DMS53 treated with DMSO at 0.1 percent for 48 hours (cell line): ENCODE results near the gene RGR.

Experiments
- DNase-seq: peaks from one replicate; lab custom pipeline; 2025; ENCODE audit not compliant: unreplicated experiment; lab: John Stamatoyannopoulos, UW

RGR gene, protein sequence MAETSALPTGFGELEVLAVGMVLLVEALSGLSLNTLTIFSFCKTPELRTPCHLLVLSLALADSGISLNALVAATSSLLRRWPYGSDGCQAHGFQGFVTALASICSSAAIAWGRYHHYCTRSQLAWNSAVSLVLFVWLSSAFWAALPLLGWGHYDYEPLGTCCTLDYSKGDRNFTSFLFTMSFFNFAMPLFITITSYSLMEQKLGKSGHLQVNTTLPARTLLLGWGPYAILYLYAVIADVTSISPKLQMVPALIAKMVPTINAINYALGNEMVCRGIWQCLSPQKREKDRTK

DNA sequence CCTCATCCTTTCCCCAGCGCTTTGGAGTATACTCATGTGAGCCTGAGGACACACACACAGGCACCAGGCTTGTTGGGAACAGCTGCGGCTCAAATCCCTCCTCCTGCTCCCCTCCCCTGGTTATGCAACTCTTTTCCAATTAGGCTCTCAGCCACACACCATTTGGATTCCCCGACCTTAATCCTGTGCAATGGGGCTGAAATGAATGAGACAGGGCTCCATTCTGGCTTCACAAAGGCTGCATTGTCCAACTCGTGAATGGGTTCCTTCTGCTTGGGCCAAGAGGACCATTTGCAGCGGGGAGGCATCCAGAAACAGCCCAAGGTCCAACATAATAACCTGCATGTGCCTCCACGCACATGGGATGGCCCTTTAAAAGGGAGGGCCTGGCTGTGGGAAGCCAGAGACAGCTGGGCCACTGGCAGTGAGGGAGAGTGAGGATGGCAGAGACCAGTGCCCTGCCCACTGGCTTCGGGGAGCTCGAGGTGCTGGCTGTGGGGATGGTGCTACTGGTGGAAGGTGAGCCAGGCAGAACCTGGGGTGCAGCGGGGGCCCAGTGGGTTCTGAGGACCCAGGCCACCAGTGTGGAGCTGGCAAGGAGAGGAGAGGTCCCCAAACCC lies at the start of gene RGR:
RGR (plus strand) TSS at position 403 of the 620 bp plus-strand sequence; CDS start at position 441, 38 bp downstream.
- no peak for DNase-seq

DNA sequence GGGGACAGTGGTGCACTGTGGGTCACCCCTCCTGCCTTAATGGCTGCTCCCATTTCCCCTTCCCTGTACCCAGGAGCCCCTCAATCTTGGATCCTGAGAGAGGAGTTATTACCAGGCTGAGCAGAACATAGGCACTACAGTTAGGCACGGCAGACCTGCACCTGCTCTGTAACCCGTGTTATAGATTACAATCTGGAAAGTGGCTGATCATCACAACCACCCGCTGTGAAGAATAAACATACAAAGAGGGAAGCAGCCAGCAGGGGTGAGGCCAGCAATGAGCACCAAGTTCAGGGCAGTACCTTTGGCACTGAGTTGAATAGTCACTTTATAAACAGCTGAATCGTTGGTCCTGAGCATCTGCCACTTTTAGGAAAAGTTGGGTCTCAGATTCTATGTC lies 48.8 kb upstream of the RGR start:
- peak; percentile 78 for DNase-seq

DNA sequence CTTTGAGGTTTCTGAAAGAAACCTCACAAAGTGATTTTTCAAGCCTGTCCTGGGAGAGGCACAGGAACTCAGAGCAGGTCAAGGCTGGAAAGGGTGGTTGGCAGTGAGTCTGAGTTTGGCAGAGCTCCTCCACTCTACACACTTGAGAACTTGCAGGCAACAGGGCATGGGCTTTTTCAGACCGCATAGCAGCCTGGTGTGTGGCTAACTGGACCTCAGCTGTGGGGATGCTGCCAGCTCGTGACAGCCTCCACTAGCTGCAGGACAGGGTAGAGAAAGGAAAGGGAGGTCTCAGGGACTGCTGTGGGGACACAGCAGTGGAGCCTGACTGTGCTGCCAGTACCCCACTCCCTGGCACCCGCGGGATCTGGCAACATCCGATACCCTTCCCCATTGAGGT lies 47.9 kb upstream of the RGR start:
- DNase-seq, result no peak

DNA sequence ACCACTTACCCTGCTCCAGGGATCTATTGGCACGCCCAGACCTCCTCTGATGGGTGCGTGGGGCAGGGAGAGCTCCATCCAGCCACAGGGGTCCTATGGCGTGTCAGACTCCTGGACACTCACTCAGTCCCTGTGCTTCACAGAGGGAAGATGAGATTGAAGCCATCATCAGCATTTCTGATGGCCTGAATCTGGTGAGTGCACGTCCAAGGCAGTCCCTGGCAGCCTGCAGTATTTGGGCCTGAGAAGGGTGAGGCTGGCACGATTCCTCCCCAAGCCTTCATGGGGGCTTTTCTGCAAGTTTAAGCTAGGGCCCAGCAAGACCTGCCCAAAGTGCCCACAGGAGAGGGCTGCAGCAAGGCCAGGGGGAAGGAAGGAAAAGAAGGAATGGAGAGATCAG lies 47.2 kb upstream of the RGR start:
- no peak for DNase-seq

DNA sequence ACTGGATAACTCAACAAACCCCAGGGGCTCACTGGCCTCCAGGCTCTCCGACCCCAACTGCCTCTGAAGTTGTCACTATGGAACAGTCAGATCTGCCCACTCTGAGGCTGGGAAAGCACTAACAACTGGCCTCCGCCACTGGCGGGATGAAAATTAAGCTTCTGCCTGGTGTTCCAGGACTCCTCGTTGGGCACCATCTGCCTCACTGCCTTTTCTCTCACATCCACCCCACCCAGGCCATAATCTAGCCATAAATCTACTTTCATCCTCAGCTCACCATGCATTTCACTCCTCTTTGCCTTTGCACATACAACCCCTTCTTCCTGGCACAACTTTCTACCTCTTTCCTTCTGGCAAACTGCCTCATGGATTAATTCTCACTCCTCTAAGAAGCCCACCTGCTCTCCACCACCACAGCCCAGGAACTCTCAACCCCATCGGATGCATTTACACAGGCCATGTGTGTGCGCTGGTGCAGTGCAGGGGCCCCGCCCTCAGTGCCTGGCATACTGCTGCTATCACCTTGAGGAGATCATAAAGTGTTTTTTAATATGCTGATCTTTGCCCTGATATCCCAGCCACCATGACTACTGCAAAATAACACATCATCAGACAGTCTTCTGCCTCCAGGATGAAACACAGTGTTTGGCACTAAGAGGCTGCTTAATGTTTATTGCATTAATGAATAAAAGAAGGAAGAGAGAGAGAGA lies 46.5 kb upstream of the RGR start:
- DNase-seq, result no peak

DNA sequence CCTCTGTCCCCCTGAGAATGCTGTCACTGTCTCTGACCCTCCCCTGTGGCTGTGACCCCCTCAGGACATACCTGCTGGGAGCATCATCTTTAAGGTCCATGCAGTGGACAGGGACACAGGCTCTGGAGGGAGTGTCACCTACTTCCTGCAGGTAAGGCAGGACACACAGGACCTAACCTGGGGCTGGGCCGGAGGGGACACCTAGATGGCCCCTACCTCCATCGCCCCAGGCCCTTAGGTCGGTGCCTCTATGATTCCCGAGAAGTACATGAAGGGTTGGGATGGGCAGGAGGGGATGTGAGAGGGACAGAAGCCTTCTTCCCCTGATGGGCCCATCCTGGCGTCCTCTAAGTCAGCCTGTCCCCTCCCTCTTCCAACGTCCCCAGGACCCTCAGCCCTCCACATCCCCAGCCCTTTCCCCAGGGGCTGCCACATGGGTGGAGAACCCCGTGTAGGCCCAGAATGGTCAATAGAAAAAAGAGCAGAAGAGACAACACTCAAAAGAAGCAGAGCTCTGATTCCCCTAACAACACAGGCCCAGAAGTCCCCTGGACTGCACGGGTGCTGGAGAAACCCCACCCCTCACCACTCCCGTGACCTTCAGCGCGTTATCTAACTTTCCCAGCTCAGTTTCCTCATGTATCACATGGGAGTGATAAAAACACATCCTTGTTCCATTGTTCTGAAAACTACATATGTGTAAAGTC lies 44.2 kb upstream of the RGR start:
- no peak for DNase-seq

DNA sequence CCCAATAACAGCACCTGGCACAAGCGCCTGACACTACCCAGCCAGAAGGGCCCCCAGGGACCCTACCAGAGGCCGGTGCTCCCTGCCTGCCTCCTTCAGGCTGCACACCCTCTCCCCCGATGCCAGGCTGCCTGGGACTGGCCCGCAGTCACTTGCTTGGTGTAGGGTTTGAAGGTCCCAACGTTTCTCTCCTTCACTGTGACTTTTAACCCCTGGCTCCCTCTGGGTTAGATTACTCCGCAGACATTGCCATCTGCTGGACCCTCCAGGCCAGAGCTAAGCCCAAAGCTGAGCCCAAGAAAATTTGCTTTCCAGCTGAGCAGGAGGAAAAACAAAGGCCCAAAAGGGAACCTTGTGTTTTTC lies 43.6 kb upstream of the RGR start:
- no peak for DNase-seq

DNA sequence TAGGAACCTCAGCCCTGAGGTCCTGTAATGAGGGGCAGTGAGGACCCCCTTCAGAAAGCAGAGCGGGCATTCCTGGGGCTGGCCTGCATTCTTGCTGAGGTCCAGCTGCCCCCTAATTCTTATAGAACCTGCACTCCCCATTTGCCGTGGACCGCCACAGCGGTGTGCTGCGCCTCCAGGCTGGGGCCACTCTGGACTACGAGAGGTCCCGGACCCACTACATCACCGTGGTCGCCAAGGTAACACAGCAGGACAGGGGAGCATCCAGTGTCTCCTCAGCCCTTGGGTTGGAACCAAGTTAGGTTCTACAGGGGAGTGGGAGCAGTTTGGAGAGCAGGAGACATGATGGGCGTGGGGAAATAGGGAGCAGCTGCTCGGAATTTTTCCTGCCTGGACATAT lies 43.2 kb upstream of the RGR start:
- DNase-seq, result no peak

DNA sequence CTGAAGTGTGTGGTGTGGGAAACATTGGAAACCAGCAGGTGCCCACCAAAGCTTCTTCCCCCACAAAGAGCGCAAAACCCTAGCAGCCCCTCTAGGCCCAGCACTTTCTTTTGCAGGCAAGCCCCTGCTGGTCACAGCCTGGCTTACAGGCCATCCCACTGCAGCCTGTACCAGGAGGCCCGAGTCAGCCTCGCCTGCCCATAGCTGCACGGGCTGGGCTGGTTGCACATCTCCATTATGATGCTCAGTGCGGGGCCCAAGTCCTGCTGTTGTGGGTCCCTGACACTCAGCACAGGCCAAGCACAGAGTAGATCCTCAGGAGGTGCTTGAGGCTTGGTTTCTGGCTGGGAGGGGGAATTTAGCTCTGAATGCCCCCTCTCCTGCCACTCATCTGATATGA lies 42.5 kb upstream of the RGR start:
- no peak for DNase-seq

DNA sequence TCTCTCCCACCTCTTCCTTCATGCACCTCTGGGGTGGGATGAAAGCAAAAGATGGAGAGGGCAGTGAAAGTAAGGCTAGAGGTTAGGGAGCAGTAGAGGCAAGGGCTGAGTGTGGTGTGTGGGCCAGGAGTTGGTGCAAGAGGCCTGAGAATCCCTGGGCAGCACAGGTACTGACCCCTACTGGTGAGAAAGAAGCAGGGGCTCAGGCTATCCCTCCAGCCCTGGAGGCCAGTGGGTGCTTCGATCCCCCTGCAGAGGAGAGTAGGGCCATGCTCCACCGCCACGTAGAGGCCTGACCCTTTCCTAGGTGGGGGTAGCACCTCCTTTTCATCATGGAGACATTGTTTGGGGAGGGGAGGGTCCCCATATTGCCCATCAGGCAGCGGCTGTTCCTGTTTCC lies 40.7 kb upstream of the RGR start:
- DNase-seq, result no peak

DNA sequence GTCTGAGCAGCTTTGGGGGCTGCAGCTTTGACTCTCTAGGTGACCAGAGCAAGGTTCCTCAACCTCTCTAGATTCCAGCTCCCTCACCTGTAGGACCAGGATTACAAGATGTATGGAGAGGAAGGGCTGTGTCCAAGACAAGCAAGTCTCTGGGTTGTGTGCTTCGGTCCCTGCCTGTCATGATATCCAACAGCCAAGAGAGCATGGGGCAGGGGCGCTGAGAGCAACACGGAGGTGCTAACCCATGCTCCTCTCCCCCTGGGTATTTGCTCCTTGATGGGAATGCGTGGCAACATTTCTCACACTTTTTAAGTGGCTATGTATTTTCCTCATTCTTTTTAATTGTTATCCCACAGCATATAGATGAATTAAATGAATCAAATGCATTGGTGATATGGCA lies 40.2 kb upstream of the RGR start:
- DNase-seq, result no peak

DNA sequence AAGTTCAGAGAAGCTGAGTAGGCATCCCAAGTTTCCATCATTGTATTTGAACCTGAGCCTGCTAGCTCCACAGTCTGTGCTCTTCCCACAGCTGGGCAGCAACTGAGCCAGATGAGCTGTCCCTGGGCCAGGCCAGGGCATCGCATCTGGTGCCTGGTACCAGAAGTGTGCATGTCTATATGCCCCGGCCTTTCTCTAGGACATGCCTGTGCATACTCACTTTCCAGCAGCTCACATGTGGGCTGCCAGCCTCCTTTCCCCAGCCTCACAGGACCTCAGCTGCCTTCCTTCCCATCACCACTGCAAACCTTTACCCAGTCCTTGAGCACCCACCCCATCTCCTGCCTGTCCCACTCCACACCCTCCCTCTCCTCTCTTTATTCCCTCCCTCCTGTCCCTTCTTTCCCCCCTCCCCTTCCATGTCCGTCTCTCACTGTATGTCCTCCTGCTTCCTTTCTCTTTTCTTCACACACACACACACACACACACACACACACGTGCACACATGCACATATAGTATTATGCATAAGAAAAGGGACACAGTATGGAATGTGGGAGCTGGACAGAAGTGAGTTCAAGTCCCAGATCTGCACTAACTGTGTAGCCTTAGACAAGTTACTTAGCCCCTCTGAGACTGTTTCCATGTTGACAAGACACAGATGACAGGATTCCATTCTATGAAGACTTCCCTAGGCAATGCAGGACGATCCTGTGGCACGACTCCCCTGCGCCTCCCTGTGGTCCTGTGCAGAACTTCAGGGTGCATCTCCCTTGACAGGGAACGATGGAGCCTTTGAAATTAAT lies 39.6 kb upstream of the RGR start:
- peak; percentile 65 for DNase-seq

DNA sequence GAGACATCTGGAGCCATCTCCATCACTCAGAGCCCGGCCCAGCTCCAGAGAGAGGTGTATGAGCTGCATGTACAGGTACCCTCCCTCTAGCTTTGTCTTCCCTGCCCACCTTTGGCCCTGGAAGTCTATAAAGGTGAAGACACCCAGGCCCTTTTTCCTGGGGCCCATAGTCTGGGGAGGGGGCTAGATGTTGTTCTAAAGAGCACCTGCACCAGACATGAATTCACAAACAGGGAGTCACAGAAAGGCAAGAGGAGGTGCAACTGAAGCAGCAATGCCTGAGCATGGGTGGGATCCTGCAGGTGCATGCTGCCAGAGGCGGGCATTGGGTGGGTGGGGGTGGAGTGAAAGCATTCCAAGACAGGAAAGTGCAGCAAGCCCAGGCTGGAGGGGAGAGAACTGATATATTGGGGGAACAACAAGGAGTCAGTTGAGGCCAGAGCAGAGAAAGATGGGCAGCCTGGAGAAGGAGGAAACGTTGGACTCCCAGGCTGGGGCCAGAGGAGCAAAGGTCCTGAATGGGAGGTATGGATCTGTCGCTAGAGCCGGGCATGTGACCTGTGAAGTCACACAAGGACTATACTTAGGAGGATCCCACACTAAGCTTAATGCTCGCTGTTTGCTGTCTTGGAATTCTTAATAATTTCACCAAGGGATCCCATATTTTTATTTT lies 38.9 kb upstream of the RGR start:
- no peak for DNase-seq

DNA sequence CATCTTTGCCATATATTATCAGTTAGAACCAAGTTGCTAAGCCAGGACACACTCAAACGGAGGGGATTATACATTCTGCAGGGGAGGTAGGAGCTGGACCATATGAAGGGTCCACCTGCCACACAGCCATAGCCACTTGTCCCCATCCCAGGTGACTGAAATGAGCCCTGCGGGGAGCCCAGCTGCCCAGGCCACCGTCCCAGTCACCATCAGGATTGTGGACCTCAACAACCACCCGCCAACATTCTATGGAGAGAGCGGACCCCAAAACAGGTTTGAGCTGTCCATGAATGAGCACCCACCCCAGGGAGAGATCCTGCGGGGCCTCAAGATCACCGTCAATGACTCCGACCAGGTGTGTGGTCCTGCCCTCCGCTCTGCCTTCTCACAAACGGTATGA lies 36.8 kb upstream of the RGR start:
- no peak for DNase-seq

DNA sequence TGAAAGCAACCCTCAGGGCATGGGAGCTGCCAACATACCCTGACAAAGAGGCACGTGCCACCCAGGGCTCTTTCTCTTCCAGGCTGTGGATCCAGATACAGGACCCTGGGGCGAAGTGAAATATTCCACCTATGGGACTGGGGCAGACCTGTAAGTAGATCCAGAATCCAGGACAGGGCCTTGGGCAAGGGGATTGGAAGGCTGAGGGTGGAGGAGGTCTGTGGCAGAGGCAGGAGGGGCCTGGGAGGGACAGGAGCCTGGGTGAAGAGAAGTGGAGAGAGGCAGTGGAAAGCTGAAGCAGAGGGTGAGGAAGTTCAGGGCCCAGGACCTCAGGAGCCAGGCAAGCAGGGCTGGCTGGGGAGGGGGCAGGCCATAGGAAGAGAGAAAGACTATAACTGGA lies 33.3 kb upstream of the RGR start:
- DNase-seq, result no peak

DNA sequence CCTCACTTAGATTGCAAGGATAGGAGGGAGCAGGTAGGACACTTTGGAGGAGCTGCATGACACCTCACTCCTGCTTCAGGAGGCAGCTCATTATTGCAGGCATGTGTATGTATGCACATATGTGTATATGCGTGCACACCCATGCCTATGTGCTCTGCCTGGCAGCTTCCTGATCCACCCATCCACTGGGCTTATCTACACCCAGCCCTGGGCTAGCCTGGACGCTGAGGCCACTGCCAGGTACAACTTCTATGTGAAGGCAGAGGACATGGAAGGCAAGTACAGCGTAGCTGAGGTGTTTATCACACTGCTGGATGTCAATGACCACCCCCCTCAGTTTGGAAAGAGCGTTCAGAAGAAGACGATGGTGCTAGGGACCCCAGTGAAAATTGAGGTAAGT lies 32.8 kb upstream of the RGR start:
- no peak for DNase-seq

DNA sequence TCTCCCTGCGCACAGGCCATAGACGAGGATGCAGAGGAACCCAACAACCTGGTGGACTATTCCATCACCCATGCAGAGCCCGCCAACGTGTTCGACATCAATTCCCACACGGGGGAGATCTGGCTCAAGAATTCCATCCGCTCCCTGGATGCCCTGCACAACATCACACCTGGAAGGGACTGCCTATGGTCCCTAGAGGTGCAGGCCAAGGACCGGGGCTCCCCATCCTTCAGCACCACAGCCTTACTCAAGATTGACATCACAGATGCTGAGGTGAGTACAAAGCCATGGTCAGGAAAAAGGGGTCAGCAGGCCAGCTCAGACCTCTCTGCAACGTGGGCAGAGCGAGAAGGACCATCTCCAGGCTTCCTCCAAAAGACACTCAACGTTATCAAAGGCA lies 31.8 kb upstream of the RGR start:
- no peak for DNase-seq

DNA sequence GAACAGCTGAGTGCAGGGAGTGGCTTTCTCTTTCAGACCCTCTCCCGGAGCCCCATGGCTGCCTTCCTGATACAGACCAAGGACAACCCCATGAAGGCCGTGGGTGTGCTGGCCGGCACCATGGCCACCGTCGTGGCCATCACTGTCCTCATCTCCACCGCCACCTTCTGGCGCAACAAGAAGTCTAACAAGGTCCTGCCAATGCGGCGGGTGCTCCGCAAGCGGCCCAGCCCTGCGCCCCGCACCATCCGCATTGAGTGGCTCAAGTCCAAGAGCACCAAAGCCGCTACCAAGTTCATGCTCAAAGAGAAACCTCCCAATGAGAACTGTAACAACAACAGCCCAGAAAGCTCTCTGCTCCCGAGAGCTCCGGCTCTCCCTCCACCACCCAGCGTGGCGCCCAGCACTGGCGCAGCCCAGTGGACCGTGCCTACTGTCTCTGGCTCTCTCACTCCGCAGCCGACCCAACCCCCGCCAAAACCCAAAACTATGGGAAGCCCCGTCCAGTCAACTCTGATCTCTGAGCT lies 30.7 kb upstream of the RGR start:
- no peak for DNase-seq

DNA sequence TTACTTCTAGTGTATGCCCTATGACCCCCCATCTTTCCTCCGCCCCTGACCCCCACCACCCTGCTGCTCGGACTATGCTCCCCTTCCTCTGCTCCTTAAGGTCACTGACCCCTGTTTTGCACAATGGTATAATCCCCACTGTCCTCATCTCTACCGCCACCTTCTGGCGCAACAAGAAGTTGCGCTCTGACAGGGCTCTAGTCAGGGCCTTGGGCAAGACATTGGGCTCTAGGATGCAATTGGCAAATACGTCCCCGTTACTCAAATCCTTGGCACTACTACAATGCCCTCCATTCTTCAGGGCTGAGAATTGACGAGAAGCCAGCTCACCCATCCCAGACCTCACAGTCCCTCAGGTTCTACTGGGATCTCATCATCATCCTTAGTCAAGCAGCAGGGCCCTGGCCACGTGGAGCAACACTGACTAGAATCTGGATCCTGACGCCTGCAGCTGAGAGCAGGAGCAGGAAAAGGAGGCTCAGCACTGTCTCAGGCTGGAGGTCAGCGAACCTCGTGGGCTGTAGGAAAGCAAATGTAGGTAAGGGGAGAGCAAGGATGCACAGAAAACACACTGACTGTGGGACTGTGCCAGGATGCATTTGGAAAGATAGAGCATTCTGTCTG lies 30.1 kb upstream of the RGR start:
- peak; percentile 9 for DNase-seq

DNA sequence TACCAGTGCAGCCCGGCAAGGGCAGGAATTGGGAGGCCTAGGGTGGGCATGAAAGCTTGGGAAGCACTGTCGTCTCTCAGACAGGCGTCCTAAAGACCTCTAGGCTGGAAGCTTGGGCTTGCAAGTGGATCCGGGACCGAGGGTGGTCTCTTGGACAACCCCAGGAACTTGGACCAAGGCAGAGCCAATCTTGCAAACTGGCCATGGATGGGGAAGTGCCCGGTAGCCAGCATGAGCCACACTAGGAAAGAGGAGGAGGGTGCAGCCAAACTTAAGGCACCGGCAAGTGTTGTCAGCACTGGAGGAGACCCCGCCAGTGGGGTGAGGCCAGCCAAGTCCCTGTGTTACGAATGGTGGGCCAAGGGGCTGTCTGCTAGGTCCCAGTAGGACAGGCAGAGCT lies 28.0 kb upstream of the RGR start:
- DNase-seq, result no peak
